Mucosa of descending colon (tissue), 3 donors: ENCODE measurements around the gene OR10Z1. TPM values are rescaled to one million over a fixed set of nuclear protein-coding genes. Genes with fewer than 3 reads are reported as not detected.

Source experiments
- ATAC-seq: fragments of 200-7000 bp; cut with Tn5 transposase; one replicate; pipeline ENCODE4 v1.9.1; 2020; ENCODE audit warnings: mild to moderate bottlenecking, moderate library complexity
- DNase-seq, 3 donors: peaks; one replicate each; pipeline ENCODE4 v3.0.0-alpha.2; 2020
- H3K36me3 ChIP-seq: fragments of 200-600 bp; one replicate; pipeline ENCODE4 v1.8.0; 2021; ENCODE audit warnings: low read depth, mild to moderate bottlenecking
- H3K4me1 ChIP-seq: fragments of 200-600 bp; one replicate; pipeline ENCODE4 v1.8.0; 2021; ENCODE audit warnings: low read depth, mild to moderate bottlenecking
- H3K4me3 ChIP-seq: fragments of 200-600 bp; one replicate; pipeline ENCODE4 v1.8.0; 2021; ENCODE audit warnings: mild to moderate bottlenecking
- H3K9me3 ChIP-seq: fragments of 200-600 bp; one replicate; pipeline ENCODE4 v1.8.0; 2021; ENCODE audit warnings: mild to moderate bottlenecking
- intact Hi-C, 2 donors: fragments of 100-400 bp; cut with DNase I in 1 of 2; cut with micrococcal nuclease in 1 of 2; formaldehyde crosslinking; loops; one replicate each; pipeline versions ENCODE4 v1.11.0 to v1.11.1; 2022; cut with DNase I, micrococcal nuclease
- long read RNA-seq, 2 donors: library from polyadenylated mRNA; unstranded; transcript quantifications; one replicate each; pipeline ENCODE4 v2.0.0, GENCODE V29; 2019 to 2021
- total RNA-seq, 3 donors: library from RNA; stranded (reverse); fragmentation: NEBNext Ultra II Directional in 2 of 3; extraction: Animal tissue kit (Norgen Biotek cat#: 25700) in 2 of 3; gene quantifications; one replicate each; pipeline versions ENCODE4 v1.2.1 to v1.2.4, GENCODE V29; 2021 to 2023
- TF ChIP-seq, protein P1 (sequence below): fragments of 200-600 bp; IDR thresholded peaks from one replicate; pipeline ENCODE4 v1.8.0; 2022; ENCODE audit warnings: antibody characterized with exemption, mild to moderate bottlenecking
- donor health status: DM: no; HTN: no; CAD: no; lungs with moderate emphysema.
- donor health status: DM: no; HTN: no; CAD: no.
- donor health status: DM: no; HTN: yes; CAD: no.

The OR10Z1 gene, protein sequence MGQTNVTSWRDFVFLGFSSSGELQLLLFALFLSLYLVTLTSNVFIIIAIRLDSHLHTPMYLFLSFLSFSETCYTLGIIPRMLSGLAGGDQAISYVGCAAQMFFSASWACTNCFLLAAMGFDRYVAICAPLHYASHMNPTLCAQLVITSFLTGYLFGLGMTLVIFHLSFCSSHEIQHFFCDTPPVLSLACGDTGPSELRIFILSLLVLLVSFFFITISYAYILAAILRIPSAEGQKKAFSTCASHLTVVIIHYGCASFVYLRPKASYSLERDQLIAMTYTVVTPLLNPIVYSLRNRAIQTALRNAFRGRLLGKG
- not detected for total RNA-seq
- long read RNA-seq, donor 1 = 0 reads
- long read RNA-seq, donor 2 = 0 reads

DNA sequence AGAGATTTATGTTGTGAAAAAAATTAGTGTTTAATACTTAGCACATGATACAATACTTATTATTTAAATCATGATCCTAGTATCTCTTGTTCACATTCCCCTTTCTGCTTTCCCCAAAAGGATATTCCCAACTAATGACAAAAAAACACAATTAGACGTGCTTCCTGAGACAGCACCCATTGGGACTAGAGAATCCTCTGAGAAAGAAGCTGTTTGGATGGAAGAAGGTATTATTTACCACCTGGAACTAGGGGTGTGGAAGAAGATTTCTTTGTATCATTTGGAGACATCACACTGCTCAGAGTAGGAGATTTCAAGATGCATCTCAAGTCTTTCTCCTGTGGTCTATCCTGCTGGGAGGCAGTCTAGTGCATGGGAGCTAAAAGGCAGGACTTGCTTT is at the start of gene OR10Z1:
TSS of gene OR10Z1 (plus strand) at position 301 of the 400 bp plus-strand sequence. CDS start 1,171 bp downstream, outside the sequence.
- TF ChIP-seq, protein P1, sequence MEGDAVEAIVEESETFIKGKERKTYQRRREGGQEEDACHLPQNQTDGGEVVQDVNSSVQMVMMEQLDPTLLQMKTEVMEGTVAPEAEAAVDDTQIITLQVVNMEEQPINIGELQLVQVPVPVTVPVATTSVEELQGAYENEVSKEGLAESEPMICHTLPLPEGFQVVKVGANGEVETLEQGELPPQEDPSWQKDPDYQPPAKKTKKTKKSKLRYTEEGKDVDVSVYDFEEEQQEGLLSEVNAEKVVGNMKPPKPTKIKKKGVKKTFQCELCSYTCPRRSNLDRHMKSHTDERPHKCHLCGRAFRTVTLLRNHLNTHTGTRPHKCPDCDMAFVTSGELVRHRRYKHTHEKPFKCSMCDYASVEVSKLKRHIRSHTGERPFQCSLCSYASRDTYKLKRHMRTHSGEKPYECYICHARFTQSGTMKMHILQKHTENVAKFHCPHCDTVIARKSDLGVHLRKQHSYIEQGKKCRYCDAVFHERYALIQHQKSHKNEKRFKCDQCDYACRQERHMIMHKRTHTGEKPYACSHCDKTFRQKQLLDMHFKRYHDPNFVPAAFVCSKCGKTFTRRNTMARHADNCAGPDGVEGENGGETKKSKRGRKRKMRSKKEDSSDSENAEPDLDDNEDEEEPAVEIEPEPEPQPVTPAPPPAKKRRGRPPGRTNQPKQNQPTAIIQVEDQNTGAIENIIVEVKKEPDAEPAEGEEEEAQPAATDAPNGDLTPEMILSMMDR = no peak
- no peak for DNase-seq
- ATAC-seq = no peak
- intact Hi-C loops = no loop called here
- no peaks in the 10 kb centered on the region for H3K36me3 ChIP-seq
- no peaks in the 10 kb centered on the region for H3K9me3 ChIP-seq
- H3K4me1 ChIP-seq = no peaks in the 10 kb centered on the region
- H3K4me3 ChIP-seq = no peak within 1 kb of the TSS

DNA sequence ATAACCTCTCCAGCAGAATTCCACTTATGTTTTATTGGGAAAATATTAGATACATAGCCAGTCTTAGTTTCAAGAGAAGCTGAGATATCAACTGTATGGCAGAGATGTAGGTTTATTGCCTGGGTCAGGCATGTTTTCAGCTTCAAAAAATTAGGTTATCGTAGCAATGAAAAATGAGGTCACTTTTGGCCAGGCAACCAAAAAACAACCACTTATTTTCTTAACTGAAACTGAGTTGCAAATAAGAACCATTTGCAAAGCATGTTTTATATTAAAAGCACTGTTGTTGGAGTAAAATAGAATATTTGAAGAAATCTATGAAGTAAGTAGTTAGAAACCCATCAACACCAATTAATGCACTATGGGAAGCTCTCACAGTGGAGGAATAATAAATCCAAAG is 45.4 kb upstream of the OR10Z1 start:
- TF ChIP-seq, protein P1 = no peak
- intact Hi-C loops = no loop called here
- Histone ChIP-seq H3K9me3 (no peaks in the 10 kb centered on the region), H3K4me1 (no peaks in the 10 kb centered on the region), H3K36me3 (no peaks in the 10 kb centered on the region), H3K4me3 (no peak overlapping the region)
- DNase-seq = no peak
- no peak for ATAC-seq

DNA sequence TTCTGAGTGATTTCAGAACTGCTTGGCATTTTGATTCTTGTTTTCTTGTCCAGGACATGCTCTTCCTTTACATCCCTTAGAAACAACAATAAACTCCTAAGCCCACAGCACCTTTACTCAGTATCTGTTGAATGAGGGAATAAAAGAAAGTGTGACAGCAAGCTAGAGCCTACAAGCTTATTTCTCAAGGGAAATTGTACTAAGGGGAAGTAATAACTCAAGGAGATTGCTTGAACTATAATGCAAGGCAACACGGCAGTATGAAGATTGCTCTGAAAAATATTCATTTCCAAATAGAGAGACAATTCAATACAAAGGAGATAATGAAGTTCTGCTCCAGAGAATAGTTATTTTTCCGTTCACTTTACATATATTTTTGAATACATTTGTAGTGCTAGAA is 41.2 kb upstream of the OR10Z1 start:
- TF ChIP-seq, protein P1 = no peak
- intact Hi-C loops = no loop called here
- Histone ChIP-seq H3K4me1 (no peaks in the 10 kb centered on the region), H3K4me3 (no peak overlapping the region), H3K36me3 (no peaks in the 10 kb centered on the region), H3K9me3 (no peaks in the 10 kb centered on the region)
- ATAC-seq (no peak), DNase-seq (no peak)

DNA sequence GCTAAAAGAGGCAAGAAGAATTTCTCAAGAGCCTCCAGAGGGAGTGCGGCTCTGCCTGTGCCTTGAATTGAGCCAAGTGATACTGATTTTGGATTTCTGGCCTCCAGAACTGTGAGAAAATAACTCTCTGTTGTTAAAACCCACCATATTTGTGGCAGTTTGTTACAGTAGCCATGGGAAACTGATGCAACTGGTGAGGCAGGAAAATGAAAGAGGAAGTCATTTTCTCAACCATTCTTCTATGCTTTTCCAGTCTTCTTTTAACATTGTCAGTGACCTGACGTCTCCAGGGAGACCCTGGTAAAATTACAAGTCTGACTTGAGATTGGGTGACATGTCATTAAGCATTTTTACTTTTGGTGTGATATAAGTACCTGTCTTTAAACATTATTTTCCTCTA is 40.5 kb upstream of the OR10Z1 start:
- intact Hi-C loops = no loop called here

DNA sequence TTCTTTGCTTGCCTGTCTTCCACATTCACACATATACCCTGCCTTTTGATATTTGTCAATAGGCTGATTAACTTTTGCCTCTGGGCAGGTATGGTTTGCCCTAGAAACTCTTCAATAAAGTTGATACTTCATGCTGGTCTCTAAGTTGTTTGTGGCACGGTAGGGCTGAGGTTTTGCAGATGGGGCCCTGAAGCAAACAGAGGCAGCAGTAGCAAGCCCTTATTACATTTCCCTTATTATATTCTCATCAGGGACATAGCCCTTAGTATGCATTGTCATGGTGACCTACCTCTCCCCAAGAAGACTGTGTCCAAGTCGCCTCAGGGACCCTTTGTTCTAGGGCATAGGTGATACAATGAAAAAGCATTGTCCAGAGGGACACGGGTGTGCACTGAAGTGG is 34.6 kb upstream of the OR10Z1 start, which contains the start of gene OR6P1:
TSS of gene OR6P1 (minus strand) at position 101 of the 400 bp plus-strand sequence. CDS start 6,976 bp downstream, outside the sequence.
- intact Hi-C loops = no loop called here
- TF ChIP-seq, protein P1 = no peak
- no peak within 1 kb of the TSS for H3K4me3 ChIP-seq
- H3K4me1 ChIP-seq = no peaks in the 10 kb centered on the region
- no peaks in the 10 kb centered on the region for H3K9me3 ChIP-seq
- no peak for ATAC-seq
- H3K36me3 ChIP-seq = no peaks in the 10 kb centered on the region
- no peak for DNase-seq

More for the DNA sequence above, 40.5 kb upstream of the OR10Z1 start:
- no peak for DNase-seq
- H3K4me1 ChIP-seq = no peaks in the 10 kb centered on the region
- no peaks in the 10 kb centered on the region for H3K36me3 ChIP-seq
- TF ChIP-seq, protein P1 = no peak
- no peak overlapping the region for H3K4me3 ChIP-seq
- no peak for ATAC-seq
- no peaks in the 10 kb centered on the region for H3K9me3 ChIP-seq
